Measurements from ENCODE around the gene FBN2.

Gene FBN2

DNA sequence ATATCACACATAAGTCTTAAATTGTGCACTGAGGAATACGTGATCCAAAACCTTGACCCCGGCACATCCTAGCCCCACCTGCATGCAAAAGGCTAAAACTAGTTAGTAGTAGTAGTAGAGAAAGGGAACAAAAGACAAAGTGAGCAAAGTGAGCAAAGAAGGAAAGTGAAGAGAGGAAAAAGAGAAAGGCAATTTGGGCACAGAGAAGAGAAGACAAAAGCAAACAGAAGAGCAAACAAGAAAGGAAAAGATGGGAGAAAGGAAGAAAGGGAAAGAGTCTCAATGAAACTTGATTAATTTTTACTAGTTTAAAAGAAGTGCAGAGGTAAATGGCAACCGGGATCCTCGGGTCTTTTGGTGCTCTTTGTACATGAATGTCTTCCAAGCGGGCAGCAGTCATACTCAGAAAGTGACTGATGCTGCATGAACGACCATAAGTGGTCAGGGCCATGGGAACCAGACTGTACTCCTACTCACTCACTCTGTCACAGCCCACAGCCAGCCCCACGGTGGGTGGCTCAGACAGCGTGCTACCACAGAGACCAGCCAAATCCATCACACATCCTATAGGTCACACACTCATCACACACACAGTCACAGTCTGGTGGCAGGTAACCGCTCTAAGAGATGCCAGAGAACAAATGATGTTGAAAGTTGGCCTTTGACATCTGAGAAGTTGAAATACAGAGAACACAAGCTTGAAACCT, 203.9 kb downstream of the FBN2 start:
- no peaks in the 10 kb centered on the region for H4K20me1 ChIP-seq (ENCODE audit: insufficient read depth, low read length)
- ATAC-seq (ENCODE audit: insufficient read depth, low read depth) (no peak), DNase-seq (no peak)
- H3K9me3 ChIP-seq (ENCODE audit: insufficient read depth, low read length, severe bottlenecking), result no peaks in the 10 kb centered on the region
- H3K27ac ChIP-seq (ENCODE audit: low read length), result no peak overlapping the region
- no peak overlapping the region for H3K4me3 ChIP-seq (ENCODE audit: low read depth in 1 of 2, low read length in 2 of 2)
- TF ChIP-seq, protein P1, sequence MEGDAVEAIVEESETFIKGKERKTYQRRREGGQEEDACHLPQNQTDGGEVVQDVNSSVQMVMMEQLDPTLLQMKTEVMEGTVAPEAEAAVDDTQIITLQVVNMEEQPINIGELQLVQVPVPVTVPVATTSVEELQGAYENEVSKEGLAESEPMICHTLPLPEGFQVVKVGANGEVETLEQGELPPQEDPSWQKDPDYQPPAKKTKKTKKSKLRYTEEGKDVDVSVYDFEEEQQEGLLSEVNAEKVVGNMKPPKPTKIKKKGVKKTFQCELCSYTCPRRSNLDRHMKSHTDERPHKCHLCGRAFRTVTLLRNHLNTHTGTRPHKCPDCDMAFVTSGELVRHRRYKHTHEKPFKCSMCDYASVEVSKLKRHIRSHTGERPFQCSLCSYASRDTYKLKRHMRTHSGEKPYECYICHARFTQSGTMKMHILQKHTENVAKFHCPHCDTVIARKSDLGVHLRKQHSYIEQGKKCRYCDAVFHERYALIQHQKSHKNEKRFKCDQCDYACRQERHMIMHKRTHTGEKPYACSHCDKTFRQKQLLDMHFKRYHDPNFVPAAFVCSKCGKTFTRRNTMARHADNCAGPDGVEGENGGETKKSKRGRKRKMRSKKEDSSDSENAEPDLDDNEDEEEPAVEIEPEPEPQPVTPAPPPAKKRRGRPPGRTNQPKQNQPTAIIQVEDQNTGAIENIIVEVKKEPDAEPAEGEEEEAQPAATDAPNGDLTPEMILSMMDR (IDR thresholded peaks at IDR 0.05; ENCODE audit: borderline replicate concordance, extremely low read depth, low read length, poor library complexity, severe bottlenecking), result no peak
- TF ChIP-seq EZH2 (IDR thresholded peaks at IDR 0.05; ENCODE audit: borderline replicate concordance, low read depth, low read length, severe bottlenecking), result no peak
- no peak overlapping the region for H3K4me2 ChIP-seq (ENCODE audit: insufficient read depth, low read length)
- H3K36me3 ChIP-seq (ENCODE audit: insufficient read depth, low read length), result no peaks in the 10 kb centered on the region
- no peaks in the 10 kb centered on the region for H3K4me1 ChIP-seq (ENCODE audit: insufficient read depth, low read length)
- H3K79me2 ChIP-seq (ENCODE audit: insufficient read depth, low read length), result no peaks in the 10 kb centered on the region
- no peaks in the 10 kb centered on the region for H3K27me3 ChIP-seq (ENCODE audit: insufficient read depth, low read length, poor library complexity)
- no peak overlapping the region for H3K9ac ChIP-seq (ENCODE audit: low read depth, low read length)
- H2AFZ ChIP-seq (ENCODE audit: low read depth, low read length), result no peak overlapping the region

DNA sequence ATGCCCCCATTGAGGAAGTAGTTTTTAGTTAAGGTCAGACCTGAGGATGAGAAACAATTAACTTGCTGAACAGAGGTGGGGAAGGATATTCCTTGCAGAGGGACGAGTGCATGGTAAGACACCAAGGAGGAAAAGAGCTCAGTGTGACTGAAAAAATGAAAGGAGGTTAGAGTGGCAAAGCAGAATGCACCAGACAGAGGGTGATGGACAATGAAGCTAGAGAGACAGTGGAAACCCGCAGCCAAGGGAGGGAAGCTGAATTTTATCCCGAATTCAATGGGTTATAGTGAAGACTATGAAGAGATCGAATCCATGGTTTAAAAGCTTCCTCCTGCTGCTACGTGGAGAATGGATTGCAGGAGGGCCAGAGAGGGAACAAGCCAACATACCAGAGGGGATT, 206.8 kb downstream of the FBN2 start:
- no peak overlapping the region for H3K9ac ChIP-seq (ENCODE audit: low read depth, low read length)
- no peak overlapping the region for H3K4me3 ChIP-seq (ENCODE audit: low read depth in 1 of 2, low read length in 2 of 2)
- H3K79me2 ChIP-seq (ENCODE audit: insufficient read depth, low read length), result no peaks in the 10 kb centered on the region
- H3K27me3 ChIP-seq (ENCODE audit: insufficient read depth, low read length, poor library complexity), result no peaks in the 10 kb centered on the region
- H4K20me1 ChIP-seq (ENCODE audit: insufficient read depth, low read length), result no peaks in the 10 kb centered on the region
- no peak overlapping the region for H3K4me2 ChIP-seq (ENCODE audit: insufficient read depth, low read length)
- TF ChIP-seq, protein P1 (IDR thresholded peaks at IDR 0.05; ENCODE audit: borderline replicate concordance, extremely low read depth, low read length, poor library complexity, severe bottlenecking), result no peak
- TF ChIP-seq EZH2 (IDR thresholded peaks at IDR 0.05; ENCODE audit: borderline replicate concordance, low read depth, low read length, severe bottlenecking), result no peak
- DNase-seq, result no peak
- no peak overlapping the region for H3K27ac ChIP-seq (ENCODE audit: low read length)
- no peaks in the 10 kb centered on the region for H3K9me3 ChIP-seq (ENCODE audit: insufficient read depth, low read length, severe bottlenecking)
- no peaks in the 10 kb centered on the region for H3K36me3 ChIP-seq (ENCODE audit: insufficient read depth, low read length)
- ATAC-seq (ENCODE audit: insufficient read depth, low read depth), result no peak
- H3K4me1 ChIP-seq (ENCODE audit: insufficient read depth, low read length), result no peaks in the 10 kb centered on the region
- no peak overlapping the region for H2AFZ ChIP-seq (ENCODE audit: low read depth, low read length)

DNA sequence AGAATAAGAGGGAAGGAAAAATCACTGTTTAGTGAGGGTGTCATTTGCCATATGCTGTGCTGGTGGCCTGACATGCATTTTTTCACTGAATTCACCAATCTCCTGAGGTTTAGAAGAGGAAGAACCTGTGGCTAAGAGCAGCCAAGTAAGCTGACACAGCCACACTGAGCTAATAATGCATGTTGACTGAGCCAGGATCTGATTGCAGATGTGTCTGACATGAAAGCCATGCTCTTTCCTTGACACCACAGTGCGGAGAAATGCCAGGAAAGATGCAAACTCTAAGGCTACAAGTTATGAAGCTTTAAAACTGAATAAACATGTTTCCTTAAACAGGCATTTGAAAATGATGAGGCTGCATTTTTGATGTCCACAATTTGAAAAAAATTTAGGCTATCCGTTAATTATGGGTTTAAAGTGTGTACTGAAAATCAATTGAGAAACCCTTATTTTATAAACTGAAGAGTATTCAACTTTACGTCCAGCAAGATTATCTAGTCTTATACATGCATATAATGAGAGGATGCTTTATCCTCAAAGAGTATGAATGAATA, 208.6 kb downstream of the FBN2 start:
- Histone ChIP-seq H3K4me2 (ENCODE audit: insufficient read depth, low read length) (no peak overlapping the region), H3K27ac (ENCODE audit: low read length) (no peak overlapping the region), H3K27me3 (ENCODE audit: insufficient read depth, low read length, poor library complexity) (no peaks in the 10 kb centered on the region), H2AFZ (ENCODE audit: low read depth, low read length) (no peak overlapping the region), H3K79me2 (ENCODE audit: insufficient read depth, low read length) (no peaks in the 10 kb centered on the region), H3K4me1 (ENCODE audit: insufficient read depth, low read length) (no peaks in the 10 kb centered on the region), H3K4me3 (ENCODE audit: low read depth in 1 of 2, low read length in 2 of 2) (no peak overlapping the region), H3K9me3 (ENCODE audit: insufficient read depth, low read length, severe bottlenecking) (no peaks in the 10 kb centered on the region), H4K20me1 (ENCODE audit: insufficient read depth, low read length) (no peaks in the 10 kb centered on the region), H3K9ac (ENCODE audit: low read depth, low read length) (no peak overlapping the region), H3K36me3 (ENCODE audit: insufficient read depth, low read length) (no peaks in the 10 kb centered on the region)
- no peak for DNase-seq
- TF ChIP-seq, protein P1 (IDR thresholded peaks at IDR 0.05; ENCODE audit: borderline replicate concordance, extremely low read depth, low read length, poor library complexity, severe bottlenecking), result no peak
- no peak for TF ChIP-seq EZH2 (IDR thresholded peaks at IDR 0.05; ENCODE audit: borderline replicate concordance, low read depth, low read length, severe bottlenecking)
- no peak for ATAC-seq (ENCODE audit: insufficient read depth, low read depth)

Measured in DND-41 (cell line).